Measurements from ENCODE around the gene PRSS16.

Gene PRSS16

DNA sequence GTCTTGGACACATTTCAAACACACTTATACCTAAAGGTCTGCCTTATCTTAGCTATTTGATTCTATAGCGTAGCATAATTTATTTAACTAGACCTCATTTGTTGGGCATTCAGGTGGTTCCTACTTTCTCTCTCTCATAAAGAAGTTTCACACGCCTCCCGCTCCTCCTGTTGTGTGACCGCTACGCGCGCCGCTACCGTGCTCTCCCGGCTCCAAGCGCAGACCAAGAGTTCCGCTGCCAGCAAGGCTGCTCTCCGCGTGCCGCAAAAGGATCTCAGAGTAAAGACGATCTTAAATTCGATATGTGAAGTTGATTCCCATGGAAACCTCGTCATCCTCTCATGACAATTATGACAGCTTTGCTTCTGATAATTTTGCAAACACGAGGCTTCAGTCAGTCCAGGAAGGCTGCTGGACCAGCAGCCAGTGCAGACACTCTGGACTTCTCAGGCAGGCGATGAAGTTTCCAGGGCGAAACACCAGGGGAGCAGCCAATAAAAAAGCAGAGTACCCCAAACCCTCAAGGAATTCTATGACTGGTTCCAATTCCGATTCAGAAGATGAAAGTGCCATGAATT, 20.4 kb downstream of the PRSS16 start:
- H3K79me2 ChIP-seq (ENCODE audit: insufficient read depth, low read length) = no peaks in the 10 kb centered on the region
- H4K20me1 ChIP-seq (ENCODE audit: low read depth, low read length) = no peaks in the 10 kb centered on the region
- H3K4me3 ChIP-seq (ENCODE audit: insufficient read depth, low read length, poor library complexity, severe bottlenecking) = no peak overlapping the region

GRCh38 chr6:27268803-27269202, 21.3 kb downstream of the PRSS16 start:
- no peak for TF ChIP-seq EZH2phosphoT487 (conservative IDR thresholded peaks at IDR 0.05; ENCODE audit: low read length)
- TF ChIP-seq, protein P1, sequence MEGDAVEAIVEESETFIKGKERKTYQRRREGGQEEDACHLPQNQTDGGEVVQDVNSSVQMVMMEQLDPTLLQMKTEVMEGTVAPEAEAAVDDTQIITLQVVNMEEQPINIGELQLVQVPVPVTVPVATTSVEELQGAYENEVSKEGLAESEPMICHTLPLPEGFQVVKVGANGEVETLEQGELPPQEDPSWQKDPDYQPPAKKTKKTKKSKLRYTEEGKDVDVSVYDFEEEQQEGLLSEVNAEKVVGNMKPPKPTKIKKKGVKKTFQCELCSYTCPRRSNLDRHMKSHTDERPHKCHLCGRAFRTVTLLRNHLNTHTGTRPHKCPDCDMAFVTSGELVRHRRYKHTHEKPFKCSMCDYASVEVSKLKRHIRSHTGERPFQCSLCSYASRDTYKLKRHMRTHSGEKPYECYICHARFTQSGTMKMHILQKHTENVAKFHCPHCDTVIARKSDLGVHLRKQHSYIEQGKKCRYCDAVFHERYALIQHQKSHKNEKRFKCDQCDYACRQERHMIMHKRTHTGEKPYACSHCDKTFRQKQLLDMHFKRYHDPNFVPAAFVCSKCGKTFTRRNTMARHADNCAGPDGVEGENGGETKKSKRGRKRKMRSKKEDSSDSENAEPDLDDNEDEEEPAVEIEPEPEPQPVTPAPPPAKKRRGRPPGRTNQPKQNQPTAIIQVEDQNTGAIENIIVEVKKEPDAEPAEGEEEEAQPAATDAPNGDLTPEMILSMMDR (IDR thresholded peaks at IDR 0.05; ENCODE audit: insufficient read depth, low read length, poor library complexity, severe bottlenecking) = no peak
- Histone ChIP-seq H3K27ac (ENCODE audit: low read depth, low read length) (no peak overlapping the region), H2AFZ (ENCODE audit: low read depth, low read length, severe bottlenecking) (no peak overlapping the region), H3K79me2 (ENCODE audit: insufficient read depth, low read length) (no peaks in the 10 kb centered on the region), H4K20me1 (ENCODE audit: low read depth, low read length) (no peaks in the 10 kb centered on the region), H3K9me3 (ENCODE audit: insufficient read depth, low read length) (no peaks in the 10 kb centered on the region), H3F3A (ENCODE audit: insufficient read depth) (no peaks in the 10 kb centered on the region), H3K4me2 (ENCODE audit: low read depth, low read length, poor library complexity, severe bottlenecking) (no peak overlapping the region), H3K36me3 (ENCODE audit: low read length) (no peaks in the 10 kb centered on the region), H3K27me3 (ENCODE audit: low read length) (no peaks in the 10 kb centered on the region), H3K9me2 (replicated peaks; ENCODE audit: insufficient read depth, low read length) (no peaks in the 10 kb centered on the region), H3K4me3 (ENCODE audit: insufficient read depth, low read length, poor library complexity, severe bottlenecking) (no peak overlapping the region), H3K9ac (ENCODE audit: low read length) (no peak overlapping the region)

More for the DNA sequence above, 20.4 kb downstream of the PRSS16 start:
- Histone ChIP-seq H2AFZ (ENCODE audit: low read depth, low read length, severe bottlenecking) (no peak overlapping the region), H3K9me3 (ENCODE audit: insufficient read depth, low read length) (no peaks in the 10 kb centered on the region), H3K4me2 (ENCODE audit: low read depth, low read length, poor library complexity, severe bottlenecking) (no peak overlapping the region), H3K9me2 (replicated peaks; ENCODE audit: insufficient read depth, low read length) (no peaks in the 10 kb centered on the region), H3K36me3 (ENCODE audit: low read length) (no peaks in the 10 kb centered on the region), H3F3A (ENCODE audit: insufficient read depth) (no peaks in the 10 kb centered on the region), H3K9ac (ENCODE audit: low read length) (no peak overlapping the region), H3K27me3 (ENCODE audit: low read length) (no peaks in the 10 kb centered on the region), H3K27ac (ENCODE audit: low read depth, low read length) (no peak overlapping the region)
- TF ChIP-seq, protein P1 (IDR thresholded peaks at IDR 0.05; ENCODE audit: insufficient read depth, low read length, poor library complexity, severe bottlenecking) = no peak
- no peak for TF ChIP-seq EZH2phosphoT487 (conservative IDR thresholded peaks at IDR 0.05; ENCODE audit: low read length)

DNA sequence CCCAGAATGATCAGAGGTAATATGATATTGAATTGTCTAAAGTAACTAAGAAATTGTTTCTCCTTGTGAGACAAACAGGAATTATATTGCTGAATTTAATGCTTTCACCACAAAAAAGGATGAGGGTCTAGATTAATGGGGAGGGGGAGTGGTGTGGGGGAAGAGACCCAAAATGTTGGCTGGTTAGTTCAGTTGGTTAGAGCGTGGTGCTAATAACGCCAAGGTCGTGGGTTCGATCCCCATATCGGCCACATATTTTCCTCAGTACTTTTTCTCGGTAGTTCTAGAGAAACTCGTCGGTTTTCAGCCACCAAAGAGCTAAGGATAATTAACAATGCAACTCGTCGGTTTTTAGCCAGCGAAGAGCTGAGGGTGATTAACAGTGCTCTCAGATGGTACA, 26.3 kb downstream of the PRSS16 start:
- Histone ChIP-seq H4K20me1 (ENCODE audit: low read depth, low read length) (no peaks in the 10 kb centered on the region), H3K36me3 (ENCODE audit: low read length) (no peaks in the 10 kb centered on the region), H3K9me2 (replicated peaks; ENCODE audit: insufficient read depth, low read length) (no peaks in the 10 kb centered on the region), H3K9me3 (ENCODE audit: insufficient read depth, low read length) (no peaks in the 10 kb centered on the region), H3F3A (ENCODE audit: insufficient read depth) (no peaks in the 10 kb centered on the region), H3K27ac (ENCODE audit: low read depth, low read length) (no peak overlapping the region), H3K4me2 (ENCODE audit: low read depth, low read length, poor library complexity, severe bottlenecking) (no peak overlapping the region), H2AFZ (ENCODE audit: low read depth, low read length, severe bottlenecking) (no peak overlapping the region), H3K4me3 (ENCODE audit: insufficient read depth, low read length, poor library complexity, severe bottlenecking) (no peak overlapping the region), H3K27me3 (ENCODE audit: low read length) (no peaks in the 10 kb centered on the region; the same call in 1 of the 2 replicates), H3K9ac (ENCODE audit: low read length) (no peak overlapping the region), H3K79me2 (ENCODE audit: insufficient read depth, low read length) (no peaks in the 10 kb centered on the region)
- TF ChIP-seq, protein P1 (IDR thresholded peaks at IDR 0.05; ENCODE audit: insufficient read depth, low read length, poor library complexity, severe bottlenecking) = no peak
- no peak for TF ChIP-seq EZH2phosphoT487 (conservative IDR thresholded peaks at IDR 0.05; ENCODE audit: low read length)
